Measurements from ENCODE around the gene TTC39B. TPM values are rescaled to one million over a fixed set of nuclear protein-coding genes. Genes with fewer than 3 reads are reported as not detected.

The TTC39B gene
- total and polyA plus RNA-seq, 2 donors (not counting 3 experiments of a cell fraction or from before 2014, with no cell fraction given) = 1.0 to 5.4 TPM

- TF ChIP-seq EZH2 (IDR thresholded peaks at IDR 0.05; ENCODE audit: borderline replicate concordance, low read depth, low read length, severe bottlenecking) = no peak
- no peak for TF ChIP-seq CTCF (IDR thresholded peaks at IDR 0.05; ENCODE audit: extremely low read depth in 1 of 2, insufficient read depth in 1 of 2, low read depth in 1 of 2, low read length in 2 of 2)
- TF ChIP-seq MYC (IDR thresholded peaks at IDR 0.05; ENCODE audit: low read depth, low read length) = no peak
- no peak for TF ChIP-seq JUN (IDR thresholded peaks at IDR 0.05; ENCODE audit: borderline replicate concordance, insufficient read depth, insufficient read length, low read depth)
- TF ChIP-seq, protein P1, sequence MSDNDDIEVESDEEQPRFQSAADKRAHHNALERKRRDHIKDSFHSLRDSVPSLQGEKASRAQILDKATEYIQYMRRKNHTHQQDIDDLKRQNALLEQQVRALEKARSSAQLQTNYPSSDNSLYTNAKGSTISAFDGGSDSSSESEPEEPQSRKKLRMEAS (IDR thresholded peaks at IDR 0.05; ENCODE audit: insufficient read depth, insufficient read length) = no peak
- TF ChIP-seq FOS (IDR thresholded peaks at IDR 0.05; ENCODE audit: borderline replicate concordance, insufficient read depth, low read length) = no peak
- TF ChIP-seq POLR2AphosphoS5 (IDR thresholded peaks at IDR 0.05; ENCODE audit: insufficient read depth, low read depth, low read length) = no peak
- no peak for TF ChIP-seq GATA2 (IDR thresholded peaks at IDR 0.05; ENCODE audit: insufficient read depth, insufficient read length, low read depth, low read length)
- TF ChIP-seq POLR2A (IDR thresholded peaks at IDR 0.05; ENCODE audit: low read depth, low read length) = no peak
- no peaks in the 10 kb centered on the region for H4K20me1 ChIP-seq (replicated peaks; ENCODE audit: control insufficient read depth, extremely low read depth, insufficient read depth, low read length)
- H3K4me2 ChIP-seq (ENCODE audit: insufficient read depth, low read length) = no peak overlapping the region
- H3K79me2 ChIP-seq (ENCODE audit: control insufficient read depth, insufficient read depth, low read length) = no peaks in the 10 kb centered on the region
- no peaks in the 10 kb centered on the region for H3K9me1 ChIP-seq (replicated peaks; ENCODE audit: control insufficient read depth, extremely low read depth, insufficient read depth, low read length)
- BruUV-seq (replicated peaks) = no TSS peak
- no peak overlapping the region for H3K4me3 ChIP-seq (replicated peaks in 1 of 3; ENCODE audit: insufficient read depth in 1 of 3, low read depth in 1 of 3, low read length in 3 of 3)
- intact Hi-C loops (cut with micrococcal nuclease) (no loop called here), dilution Hi-C loops (cut with MboI; ENCODE audit: extremely low pct_ligation_motif_present, low sequenced_read_pairs) (no loop called here)
- ChIA-PET POLR2A (no interaction called here), CTCF (interaction anchor here (1.9 kb wide), 1 partner anchor 40 kb away, joined by 5 read pairs; no protein-coding TSS in a partner anchor)
- no peak for FAIRE-seq
- no peak overlapping the region for H3K9ac ChIP-seq (replicated peaks; ENCODE audit: extremely low read depth, insufficient read depth, low read length)
- no peak overlapping the region for H2AFZ ChIP-seq (ENCODE audit: low read depth, low read length)
- no peaks in the 10 kb centered on the region for H3K36me3 ChIP-seq (ENCODE audit: control insufficient read depth in 2 of 2, extremely low read depth in 1 of 2, insufficient read depth in 2 of 2, low read length in 2 of 2)
- no peak for DNase-seq (ENCODE audit: low read depth, low spot score)
- H3K27me3 ChIP-seq (ENCODE audit: control insufficient read depth in 2 of 2, insufficient read depth in 2 of 2, low read length in 2 of 2) = no peaks in the 10 kb centered on the region
- H3K4me1 ChIP-seq (ENCODE audit: control insufficient read depth, extremely low read depth, insufficient read depth, low read length) = no peaks in the 10 kb centered on the region
- H3K27ac ChIP-seq (ENCODE audit: insufficient read depth, low read depth, low read length) = no peak overlapping the region
- H3K9me3 ChIP-seq (replicated peaks; ENCODE audit: control insufficient read depth, insufficient read depth, low read length) = no peaks in the 10 kb centered on the region
Observed at GRCh38 chr9:15182730-15183129, 124.3 kb downstream of the TTC39B start.

Measured in endothelial cell of umbilical vein (primary cell).